ENCODE measurements around the gene CRTC1.

GRCh38 chr19:18719541-18719940 lies 36.1 kb downstream of the CRTC1 start:
- no peak for TF ChIP-seq POLR2A (IDR thresholded peaks at IDR 0.05)
- TF ChIP-seq CTCF (IDR thresholded peaks at IDR 0.05) = no peak
